Measurements from ENCODE around the gene PAF1. TPM values are rescaled to one million over a fixed set of nuclear protein-coding genes. Genes with fewer than 3 reads are reported as not detected.

The PAF1 gene
- total RNA-seq, 3 donors from 2014 or later = 41.3 to 49.5 (median 45.2) TPM

DNA sequence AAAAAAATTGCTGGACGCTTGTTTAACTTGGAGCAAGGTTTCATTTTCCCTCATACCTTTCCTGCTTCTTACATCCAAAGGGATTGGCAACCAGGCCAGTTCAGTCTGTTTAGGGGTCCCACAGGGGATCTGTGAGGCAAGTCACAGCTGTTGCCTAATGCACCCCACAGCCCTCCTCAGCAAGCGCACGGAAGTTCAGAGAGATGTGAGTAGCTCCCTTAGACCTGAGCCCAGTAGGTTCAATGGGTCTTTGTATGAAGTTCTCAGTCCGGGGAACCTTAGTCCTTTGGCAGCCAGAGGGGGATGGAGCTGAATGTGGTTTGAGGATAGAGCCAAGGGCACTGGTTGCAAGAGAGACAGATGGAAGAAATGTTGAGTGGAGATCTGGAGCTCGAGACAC is 35.7 kb downstream of the PAF1 start:
- Histone ChIP-seq H3K27me3 (no peaks in the 10 kb centered on the region), H3K27ac (peak overlapping the region in 1 of 2 donors; percentile 13), H3K4me1 (no peaks in the 10 kb centered on the region), H3K36me3 (no peaks in the 10 kb centered on the region), H3K9me3 (no peaks in the 10 kb centered on the region), H3K4me3 (no peak overlapping the region)
- intact Hi-C loops (cut with DNase I; ENCODE audit: low total_unique reads) = no loop called here
- DNase-seq (ENCODE audit: low spot score in 2 of 2) = no peak
- TF ChIP-seq POLR2AphosphoS5 (IDR thresholded peaks at IDR 0.05) (no peak), POLR2A (IDR thresholded peaks at IDR 0.05) (no peak)
- TF ChIP-seq, protein P1, sequence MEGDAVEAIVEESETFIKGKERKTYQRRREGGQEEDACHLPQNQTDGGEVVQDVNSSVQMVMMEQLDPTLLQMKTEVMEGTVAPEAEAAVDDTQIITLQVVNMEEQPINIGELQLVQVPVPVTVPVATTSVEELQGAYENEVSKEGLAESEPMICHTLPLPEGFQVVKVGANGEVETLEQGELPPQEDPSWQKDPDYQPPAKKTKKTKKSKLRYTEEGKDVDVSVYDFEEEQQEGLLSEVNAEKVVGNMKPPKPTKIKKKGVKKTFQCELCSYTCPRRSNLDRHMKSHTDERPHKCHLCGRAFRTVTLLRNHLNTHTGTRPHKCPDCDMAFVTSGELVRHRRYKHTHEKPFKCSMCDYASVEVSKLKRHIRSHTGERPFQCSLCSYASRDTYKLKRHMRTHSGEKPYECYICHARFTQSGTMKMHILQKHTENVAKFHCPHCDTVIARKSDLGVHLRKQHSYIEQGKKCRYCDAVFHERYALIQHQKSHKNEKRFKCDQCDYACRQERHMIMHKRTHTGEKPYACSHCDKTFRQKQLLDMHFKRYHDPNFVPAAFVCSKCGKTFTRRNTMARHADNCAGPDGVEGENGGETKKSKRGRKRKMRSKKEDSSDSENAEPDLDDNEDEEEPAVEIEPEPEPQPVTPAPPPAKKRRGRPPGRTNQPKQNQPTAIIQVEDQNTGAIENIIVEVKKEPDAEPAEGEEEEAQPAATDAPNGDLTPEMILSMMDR (IDR thresholded peaks at IDR 0.05) = no peak

DNA sequence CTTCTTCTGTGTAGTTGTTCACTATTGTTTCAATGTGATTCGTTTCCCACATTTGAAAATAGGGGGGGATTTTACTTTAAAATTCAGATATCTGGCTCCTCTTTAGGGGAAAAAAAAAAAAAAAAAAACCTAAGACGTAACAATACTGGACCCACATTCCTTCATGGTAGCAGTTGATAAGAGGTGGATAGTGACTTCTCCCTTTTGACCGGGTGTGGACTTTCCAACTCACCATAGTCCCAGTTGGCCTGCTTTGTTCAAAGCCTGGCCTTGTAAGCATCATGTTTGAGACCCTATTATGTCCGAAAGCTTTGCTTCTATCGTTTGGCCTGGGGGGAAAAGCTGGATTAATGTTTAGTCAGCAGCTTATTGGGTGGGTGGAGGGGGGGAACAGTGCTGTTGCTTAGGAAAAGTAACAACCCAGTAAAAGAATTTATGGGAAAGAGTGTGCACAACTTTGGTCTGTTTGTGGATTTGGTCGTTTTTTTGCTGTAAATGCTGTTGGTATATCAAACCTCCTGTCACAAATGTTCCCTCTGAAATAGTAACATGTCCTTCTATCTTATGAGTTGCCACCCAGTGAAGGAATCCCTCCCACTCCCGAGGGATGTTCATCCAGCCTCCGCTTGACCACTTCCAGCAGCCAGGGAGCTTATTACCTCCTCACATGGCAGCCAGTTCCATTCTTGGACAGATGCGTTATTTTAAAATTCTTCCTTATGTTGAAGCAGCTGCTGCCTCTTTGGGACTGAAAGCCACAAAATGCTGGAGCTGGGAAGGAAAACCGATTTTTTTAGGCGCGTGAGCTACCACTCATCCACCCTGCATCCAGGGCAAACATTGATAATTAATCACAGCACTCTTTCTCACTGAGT is 38.3 kb downstream of the PAF1 start:
- Histone ChIP-seq H3K9me3 (no peaks in the 10 kb centered on the region), H3K4me1 (no peaks in the 10 kb centered on the region), H3K4me3 (no peak overlapping the region), H3K36me3 (no peaks in the 10 kb centered on the region), H3K27ac (peak overlapping the region; percentile 57 to 77), H3K27me3 (no peaks in the 10 kb centered on the region)
- DNase-seq (ENCODE audit: low spot score in 2 of 2) = no peak
- TF ChIP-seq POLR2AphosphoS5 (IDR thresholded peaks at IDR 0.05) (no peak), POLR2A (IDR thresholded peaks at IDR 0.05) (no peak)
- TF ChIP-seq, protein P1 (IDR thresholded peaks at IDR 0.05) = no peak
- intact Hi-C loops (cut with DNase I; ENCODE audit: low total_unique reads) = no loop called here

DNA sequence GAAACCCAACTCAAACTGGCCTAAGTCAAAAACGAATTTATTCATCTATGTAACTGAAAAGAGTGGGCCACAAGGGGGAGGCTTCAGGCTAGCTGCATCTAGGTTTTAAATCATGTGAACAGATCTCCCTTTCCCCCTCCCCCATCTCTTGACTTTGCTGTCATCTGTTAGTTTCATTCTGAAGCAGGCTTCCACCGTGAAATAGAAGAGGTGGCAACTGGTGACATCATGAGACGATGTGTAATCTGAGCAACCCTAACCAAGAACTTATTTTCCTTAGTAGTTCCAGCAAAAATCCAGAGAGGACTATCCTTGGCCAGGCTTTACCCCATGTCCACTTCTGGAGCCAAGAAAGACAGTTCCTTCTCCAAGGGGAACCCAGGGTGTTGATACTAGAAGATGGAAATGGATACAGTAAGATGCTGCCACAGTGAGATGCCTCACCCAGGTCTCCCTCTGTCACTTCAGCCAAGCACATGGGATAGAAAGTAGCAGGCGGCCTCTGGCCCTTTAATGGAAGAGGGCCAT is 39.3 kb downstream of the PAF1 start:
- no peak for DNase-seq (ENCODE audit: low spot score in 2 of 2)
- intact Hi-C loops (cut with DNase I; ENCODE audit: low total_unique reads) = no loop called here

DNA sequence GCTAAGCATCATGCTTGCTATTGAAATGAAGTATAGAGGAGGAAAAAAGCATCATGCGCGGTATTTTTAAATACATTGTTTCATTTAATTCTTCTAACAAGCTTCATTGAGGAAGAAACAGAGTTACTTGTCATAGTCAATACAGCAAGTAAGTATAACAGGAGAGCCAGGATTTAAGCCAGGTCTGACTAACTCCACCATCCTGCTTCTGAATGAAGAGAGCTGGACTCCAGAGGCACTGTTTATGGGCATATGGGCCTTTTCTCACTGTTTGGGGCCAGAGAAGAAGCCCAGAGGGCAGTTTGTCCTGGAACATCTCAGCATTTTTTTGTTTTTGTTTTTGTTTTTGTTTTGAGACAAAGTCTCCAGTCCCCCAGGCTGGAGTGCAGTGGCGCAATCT is 40.8 kb downstream of the PAF1 start:
- Histone ChIP-seq H3K27ac (no peak overlapping the region), H3K4me3 (no peak overlapping the region), H3K27me3 (no peaks in the 10 kb centered on the region), H3K36me3 (no peaks in the 10 kb centered on the region), H3K9me3 (no peaks in the 10 kb centered on the region), H3K4me1 (peaks cover 0 to 10% of the 10 kb centered on the region in 2 donors)
- no peak for TF ChIP-seq POLR2A (IDR thresholded peaks at IDR 0.05)
- TF ChIP-seq, protein P1 (IDR thresholded peaks at IDR 0.05) = no peak
- no peak for TF ChIP-seq POLR2AphosphoS5 (IDR thresholded peaks at IDR 0.05)
- no peak for DNase-seq (ENCODE audit: low spot score in 2 of 2)
- intact Hi-C loops (cut with DNase I; ENCODE audit: low total_unique reads) = no loop called here

More for the DNA sequence above, 39.3 kb downstream of the PAF1 start:
- Histone ChIP-seq H3K27ac (peak overlapping the region; percentile 57 to 77), H3K9me3 (no peaks in the 10 kb centered on the region), H3K36me3 (no peaks in the 10 kb centered on the region), H3K4me1 (no peaks in the 10 kb centered on the region), H3K4me3 (no peak overlapping the region), H3K27me3 (no peaks in the 10 kb centered on the region)
- TF ChIP-seq POLR2A (IDR thresholded peaks at IDR 0.05) (no peak), POLR2AphosphoS5 (IDR thresholded peaks at IDR 0.05) (no peak)
- TF ChIP-seq, protein P1 (IDR thresholded peaks at IDR 0.05) = no peak

DNA sequence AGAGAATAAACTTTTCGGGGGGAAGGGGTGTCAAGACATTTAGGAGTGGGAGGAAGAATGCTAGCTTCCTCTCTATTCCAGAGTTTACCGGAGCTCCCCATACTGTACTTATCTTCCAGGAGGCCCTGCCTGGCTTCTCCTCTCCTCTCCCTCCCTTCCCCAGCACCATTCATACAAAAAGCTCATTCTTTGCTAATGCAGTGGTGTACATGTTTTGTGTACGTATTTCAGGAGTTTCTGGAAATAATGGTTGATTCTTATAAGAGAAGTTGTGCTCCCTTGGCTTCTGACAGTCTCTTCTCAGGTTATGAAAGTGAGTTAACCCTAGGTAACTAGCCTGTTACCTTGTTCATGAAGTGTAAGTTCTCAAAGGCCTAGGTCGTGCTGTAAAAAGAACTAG is 41.6 kb downstream of the PAF1 start:
- Histone ChIP-seq H3K36me3 (no peaks in the 10 kb centered on the region), H3K27me3 (no peaks in the 10 kb centered on the region), H3K4me1 (peaks cover 0 to 18% of the 10 kb centered on the region in 2 donors), H3K4me3 (no peak overlapping the region), H3K9me3 (no peaks in the 10 kb centered on the region), H3K27ac (no peak overlapping the region)
- TF ChIP-seq, protein P1 (IDR thresholded peaks at IDR 0.05) = no peak
- TF ChIP-seq POLR2AphosphoS5 (IDR thresholded peaks at IDR 0.05) (no peak), POLR2A (IDR thresholded peaks at IDR 0.05) (no peak)
- no peak for DNase-seq (ENCODE audit: low spot score in 2 of 2)
- intact Hi-C loops (cut with DNase I; ENCODE audit: low total_unique reads) = loop anchor here (10.0 kb wide), 1 partner anchor 945 kb away; the partner anchor contains the start of gene FAM98C

Measured in breast epithelium (tissue), 4 donors.